ENCODE results near the gene GON7.
"Not testable (repeated sequence)": the region's sequence is repeated elsewhere in the genome, so short reads cannot be mapped to it uniquely, and the experiment has no call there.

Gene GON7

GRCh38 chr14:93206793-93207467 is at the start of gene GON7, which contains the start of gene UBR7:
GON7 (minus strand) TSS chr14:93207065; CDS start chr14:93207037, 28 bp downstream.
UBR7 (plus strand) TSS chr14:93207256; CDS start chr14:93207292, 36 bp downstream.
- ATAC-seq: peak; percentile 95
- DNase-seq: peak; percentile 92

- ATAC-seq (no peak), DNase-seq (no peak)
These were observed 42.4 kb upstream of the GON7 start for GRCh38 chr14:93249128-93249831.

GRCh38 chr14:93246534-93246933 is 39.7 kb upstream of the GON7 start:
- ATAC-seq: no peak
- no peak for DNase-seq

- no peak for ATAC-seq
- DNase-seq: no peak
These were observed 39.0 kb upstream of the GON7 start for GRCh38 chr14:93245764-93246420.

GRCh38 chr14:93240678-93241000 is 33.8 kb upstream of the GON7 start:
- DNase-seq (no peak), ATAC-seq (no peak)

DNA sequence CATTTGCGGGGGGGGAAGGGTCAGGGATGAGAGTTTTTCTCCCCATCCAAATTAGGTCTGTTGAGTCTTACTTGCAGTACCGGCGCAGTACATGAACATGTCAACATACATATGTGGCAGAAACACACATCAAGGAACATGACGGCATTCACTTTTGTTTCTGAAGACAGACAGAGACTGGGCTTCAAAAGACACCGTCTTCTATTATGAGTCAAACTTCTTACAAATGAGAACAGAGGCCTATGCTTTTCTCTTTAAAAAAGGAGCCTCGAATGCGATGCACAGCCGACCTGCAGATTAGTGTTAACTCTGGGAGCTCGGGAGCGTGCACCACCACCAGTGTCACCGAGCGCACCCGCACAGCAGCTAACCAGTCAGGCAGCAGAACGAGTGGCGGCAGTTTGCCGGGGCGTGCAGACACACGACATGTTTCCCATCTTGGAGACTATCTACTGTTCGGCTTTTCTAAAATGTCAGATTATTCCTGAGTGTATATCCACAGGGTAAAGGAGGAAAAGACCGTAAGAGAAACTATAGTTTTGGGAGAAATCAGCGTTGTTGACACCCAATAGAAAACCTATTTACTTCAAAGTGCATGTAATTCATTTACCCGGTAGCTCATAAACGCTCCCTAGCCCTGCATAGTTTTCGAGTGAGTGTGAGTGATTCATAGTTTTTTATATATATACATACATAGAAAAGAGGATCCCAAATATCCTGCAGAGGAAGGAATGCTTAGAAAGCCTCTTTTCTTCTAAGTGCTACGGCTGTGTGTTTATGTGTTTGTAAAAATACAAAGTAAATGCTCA is 33.2 kb upstream of the GON7 start:
- no peak for DNase-seq
- no peak for ATAC-seq

GRCh38 chr14:93234798-93235197 is 27.9 kb upstream of the GON7 start:
- DNase-seq: no peak
- no peak for ATAC-seq

DNA sequence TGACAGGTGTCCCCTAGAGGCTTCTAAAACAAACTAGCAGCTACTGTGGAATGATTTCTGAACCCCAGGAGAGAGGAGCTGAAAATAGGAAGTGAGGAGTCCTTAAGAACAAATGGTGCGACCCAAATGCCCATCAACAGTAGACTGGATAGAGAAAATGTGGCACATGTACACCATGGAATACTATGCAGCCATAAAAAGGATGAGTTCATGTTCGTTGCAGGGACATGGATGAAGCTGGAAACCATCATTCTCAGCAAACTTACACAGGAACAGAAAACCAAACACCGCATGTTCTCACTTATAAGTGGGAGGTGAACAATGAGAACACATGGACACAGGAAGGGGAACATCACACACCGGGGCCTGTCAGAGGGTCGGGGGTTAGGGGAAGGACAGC is 26.2 kb upstream of the GON7 start:
- ATAC-seq, DNase-seq: not testable (repeated sequence)

GRCh38 chr14:93232159-93232558 is 25.3 kb upstream of the GON7 start:
- ATAC-seq (no peak), DNase-seq (no peak)

GRCh38 chr14:93231129-93231979 is 24.5 kb upstream of the GON7 start:
- ATAC-seq (no peak), DNase-seq (peak; percentile 9)

DNA sequence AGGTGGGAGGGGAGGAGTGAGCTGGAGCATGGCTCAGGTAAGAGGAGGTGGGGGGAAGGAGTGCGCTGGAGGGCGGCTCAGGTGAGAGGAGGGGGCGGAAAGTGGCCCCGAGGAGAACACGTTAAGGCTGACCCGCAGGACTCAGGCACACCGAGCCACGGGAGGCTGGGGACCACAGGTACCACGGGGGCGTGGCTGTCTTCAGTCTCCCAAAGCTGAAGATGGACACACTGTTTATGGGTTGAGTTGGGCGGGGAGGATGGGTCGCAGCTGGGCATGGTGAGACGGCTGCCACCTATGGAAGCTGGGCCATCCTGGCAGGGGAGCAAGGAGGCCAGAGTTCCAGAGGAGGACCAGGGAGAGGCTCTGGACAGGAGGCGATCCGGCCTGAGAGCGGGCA is 23.7 kb upstream of the GON7 start:
- ATAC-seq: no peak
- DNase-seq: no peak

- ATAC-seq (no peak), DNase-seq (no peak)
These were observed 21.7 kb upstream of the GON7 start for GRCh38 chr14:93228550-93228949.

GRCh38 chr14:93223565-93223964 is 16.7 kb upstream of the GON7 start:
- ATAC-seq (no peak), DNase-seq (no peak)

DNA sequence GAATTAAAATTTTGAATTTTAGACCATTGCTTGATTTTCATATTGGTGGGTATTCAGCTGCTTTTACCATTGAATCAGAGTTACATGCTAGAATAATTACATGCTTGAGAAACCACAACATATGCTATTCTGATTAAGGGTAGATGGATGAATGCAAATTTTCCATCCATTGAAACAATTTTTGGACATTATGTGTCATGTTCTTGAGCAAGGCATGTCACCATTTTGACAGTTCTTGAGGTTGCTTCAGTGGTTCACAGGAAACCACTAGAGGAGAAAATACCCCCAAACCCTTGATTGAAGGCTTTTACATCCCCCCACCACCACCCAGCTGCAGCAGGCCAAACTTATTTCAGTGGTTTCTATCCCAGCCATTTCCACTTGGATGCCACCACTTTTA is 13.6 kb upstream of the GON7 start:
- ATAC-seq (peak; percentile 63), DNase-seq (no peak)

GRCh38 chr14:93219103-93219726 is 12.3 kb upstream of the GON7 start:
- ATAC-seq (peak; percentile 65), DNase-seq (peak; percentile 27)

GRCh38 chr14:93214598-93214997 is 7.7 kb upstream of the GON7 start:
- ATAC-seq: no peak
- DNase-seq: no peak

- ATAC-seq (no peak), DNase-seq (no peak)
These were observed 5.6 kb upstream of the GON7 start for GRCh38 chr14:93212432-93212831.

GRCh38 chr14:93207468-93208308 is 823 bp upstream of the GON7 start:
- DNase-seq (peak; percentile 58), ATAC-seq (peak; percentile 48)

DNA sequence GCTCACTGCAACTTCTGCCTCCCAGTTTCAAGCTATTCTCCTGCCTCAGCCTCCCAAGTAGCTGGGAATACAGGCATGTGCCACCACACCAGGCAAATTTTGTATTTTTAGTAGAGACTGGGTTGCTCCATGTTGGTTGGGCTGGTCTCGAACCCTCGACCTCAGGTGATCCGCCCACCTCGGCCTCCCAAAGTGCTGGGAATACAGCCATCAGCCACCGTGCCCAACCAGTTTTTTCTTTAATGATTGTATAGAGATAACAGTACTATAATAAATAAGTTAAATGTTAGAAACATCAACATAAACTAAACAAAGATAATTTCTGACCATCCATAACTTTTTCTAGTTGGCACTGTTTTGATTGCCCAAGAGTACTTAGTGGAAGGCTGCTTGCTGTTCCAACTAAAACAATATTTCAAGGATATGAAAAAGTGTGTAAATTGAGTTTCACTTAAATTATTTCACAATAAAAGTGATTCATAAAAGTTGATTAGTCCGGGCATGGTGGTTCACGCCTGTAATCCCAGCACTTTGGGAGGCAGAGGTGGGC is 5.6 kb downstream of the GON7 start:
- no peak for ATAC-seq
- no peak for DNase-seq

DNA sequence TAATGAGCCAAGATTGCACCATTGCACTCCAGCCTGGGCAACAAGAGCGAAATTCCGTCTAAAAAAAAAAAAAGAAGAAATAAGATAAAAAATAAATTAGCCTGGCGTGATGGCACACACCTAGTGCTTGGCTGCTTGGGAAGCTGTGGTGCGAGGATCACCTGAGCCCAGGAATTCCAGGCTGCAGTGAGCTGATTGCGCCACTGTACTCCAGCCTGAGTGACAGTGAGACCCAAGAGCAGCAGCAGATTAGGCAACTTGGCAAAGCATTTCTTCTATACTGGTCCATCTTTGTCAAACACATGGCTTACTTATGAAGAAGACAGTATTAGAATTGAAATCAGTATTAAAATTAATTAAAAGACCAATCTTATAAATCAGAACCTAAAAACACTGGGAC is 6.3 kb downstream of the GON7 start:
- ATAC-seq: no peak
- no peak for DNase-seq

Measured in stimulated activated naive CD8-positive, alpha-beta T cell treated with anti-CD3 and anti-CD28 coated beads, Interleukin-15, Interleukin-2, amounts not matched to agents 100 U/mL and 50 U/mL, for 24 hours (primary cell).